Measurements from ENCODE around the gene SHB. TPM values are rescaled to one million over a fixed set of nuclear protein-coding genes. Genes with fewer than 3 reads are reported as not detected.
A peak's percentile ranks its signal among the peaks of the same experiment; 100 is the strongest.

The SHB gene
- total and polyA plus RNA-seq, 10 donors: 1.2 to 20.5 (median 7.1) TPM

DNA sequence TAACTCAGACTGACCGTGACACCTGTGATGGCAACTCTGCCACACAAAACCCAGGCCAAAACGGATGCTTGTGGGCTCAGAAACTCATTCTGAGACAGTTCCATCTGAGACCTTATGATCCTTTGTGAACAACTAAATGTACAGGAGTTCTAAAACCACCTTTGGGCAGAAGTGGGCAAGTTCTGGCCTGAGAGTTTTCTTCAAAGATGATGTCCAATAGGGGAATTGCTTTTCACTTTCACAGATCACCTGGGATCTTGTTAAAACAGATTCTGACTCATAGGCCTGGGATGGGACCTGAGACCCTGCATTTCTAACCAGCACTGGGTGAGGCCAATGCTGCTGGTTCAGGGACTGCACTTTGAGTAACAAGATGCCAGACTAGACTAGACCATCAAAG lies 97.3 kb downstream of the SHB start:
- Histone ChIP-seq H3K4me3 (no peak overlapping the region), H3K36me3 (peaks cover 0 to 15% (median 0%) of the 10 kb centered on the region in 6 donors), H3K27ac (no peak overlapping the region), H3K4me1 (peaks cover 0 to 17% (median 8%) of the 10 kb centered on the region in 6 donors), H3K27me3 (replicated peaks in 1 of 7) (no peaks in the 10 kb centered on the region), H3K9me3 (no peaks in the 10 kb centered on the region)
- intact Hi-C loops (cut with DNase I; ENCODE audit: low total_unique reads): no loop called here
- DNase-seq: no peak
- no peak for TF ChIP-seq POLR2AphosphoS5 (IDR thresholded peaks at IDR 0.05)
- TF ChIP-seq, protein P1, sequence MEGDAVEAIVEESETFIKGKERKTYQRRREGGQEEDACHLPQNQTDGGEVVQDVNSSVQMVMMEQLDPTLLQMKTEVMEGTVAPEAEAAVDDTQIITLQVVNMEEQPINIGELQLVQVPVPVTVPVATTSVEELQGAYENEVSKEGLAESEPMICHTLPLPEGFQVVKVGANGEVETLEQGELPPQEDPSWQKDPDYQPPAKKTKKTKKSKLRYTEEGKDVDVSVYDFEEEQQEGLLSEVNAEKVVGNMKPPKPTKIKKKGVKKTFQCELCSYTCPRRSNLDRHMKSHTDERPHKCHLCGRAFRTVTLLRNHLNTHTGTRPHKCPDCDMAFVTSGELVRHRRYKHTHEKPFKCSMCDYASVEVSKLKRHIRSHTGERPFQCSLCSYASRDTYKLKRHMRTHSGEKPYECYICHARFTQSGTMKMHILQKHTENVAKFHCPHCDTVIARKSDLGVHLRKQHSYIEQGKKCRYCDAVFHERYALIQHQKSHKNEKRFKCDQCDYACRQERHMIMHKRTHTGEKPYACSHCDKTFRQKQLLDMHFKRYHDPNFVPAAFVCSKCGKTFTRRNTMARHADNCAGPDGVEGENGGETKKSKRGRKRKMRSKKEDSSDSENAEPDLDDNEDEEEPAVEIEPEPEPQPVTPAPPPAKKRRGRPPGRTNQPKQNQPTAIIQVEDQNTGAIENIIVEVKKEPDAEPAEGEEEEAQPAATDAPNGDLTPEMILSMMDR (IDR thresholded peaks at IDR 0.05 in 8 of 11, conservative IDR thresholded peaks at IDR 0.05 in 3 of 11): no peak
- TF ChIP-seq POLR2A (IDR thresholded peaks at IDR 0.05): no peak
- WGBS, 5 donors: 68 to 92% (median 85%) methylated on average over 2 of the region's 2 CpGs

DNA sequence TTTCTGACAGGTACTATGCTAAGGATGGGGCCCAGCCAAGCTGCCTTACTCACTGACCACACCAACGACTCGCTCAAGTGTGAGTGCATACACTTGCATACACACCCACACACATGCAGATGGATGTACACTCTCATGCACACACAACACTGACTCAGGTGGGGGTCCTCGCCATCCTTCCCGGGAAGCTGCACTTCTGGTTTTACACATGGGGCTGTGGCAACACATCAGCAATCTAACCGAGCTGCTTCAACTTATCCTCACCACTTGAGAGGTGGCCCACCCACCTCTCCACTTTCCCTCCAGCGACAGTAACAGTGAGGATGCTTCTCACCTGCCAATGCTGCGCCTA lies 97.9 kb downstream of the SHB start:
- H3K9me3 ChIP-seq: no peaks in the 10 kb centered on the region
- intact Hi-C loops (cut with DNase I; ENCODE audit: low total_unique reads): no loop called here
- no peaks in the 10 kb centered on the region for H3K27me3 ChIP-seq (replicated peaks in 1 of 7)
- peaks cover 0 to 15% (median 0%) of the 10 kb centered on the region in 6 donors for H3K36me3 ChIP-seq
- TF ChIP-seq POLR2A (IDR thresholded peaks at IDR 0.05) (no peak), POLR2AphosphoS5 (IDR thresholded peaks at IDR 0.05) (no peak)
- TF ChIP-seq, protein P1 (IDR thresholded peaks at IDR 0.05 in 8 of 11, conservative IDR thresholded peaks at IDR 0.05 in 3 of 11): no peak
- no peak overlapping the region for H3K4me3 ChIP-seq
- DNase-seq: peak; percentile 23
- no peak overlapping the region for H3K27ac ChIP-seq
- peaks cover 0 to 17% (median 8%) of the 10 kb centered on the region in 6 donors for H3K4me1 ChIP-seq
- 68 to 93% (median 87%) methylated on average over 6 to 7 of the region's 7 CpGs for WGBS, 5 donors

DNA sequence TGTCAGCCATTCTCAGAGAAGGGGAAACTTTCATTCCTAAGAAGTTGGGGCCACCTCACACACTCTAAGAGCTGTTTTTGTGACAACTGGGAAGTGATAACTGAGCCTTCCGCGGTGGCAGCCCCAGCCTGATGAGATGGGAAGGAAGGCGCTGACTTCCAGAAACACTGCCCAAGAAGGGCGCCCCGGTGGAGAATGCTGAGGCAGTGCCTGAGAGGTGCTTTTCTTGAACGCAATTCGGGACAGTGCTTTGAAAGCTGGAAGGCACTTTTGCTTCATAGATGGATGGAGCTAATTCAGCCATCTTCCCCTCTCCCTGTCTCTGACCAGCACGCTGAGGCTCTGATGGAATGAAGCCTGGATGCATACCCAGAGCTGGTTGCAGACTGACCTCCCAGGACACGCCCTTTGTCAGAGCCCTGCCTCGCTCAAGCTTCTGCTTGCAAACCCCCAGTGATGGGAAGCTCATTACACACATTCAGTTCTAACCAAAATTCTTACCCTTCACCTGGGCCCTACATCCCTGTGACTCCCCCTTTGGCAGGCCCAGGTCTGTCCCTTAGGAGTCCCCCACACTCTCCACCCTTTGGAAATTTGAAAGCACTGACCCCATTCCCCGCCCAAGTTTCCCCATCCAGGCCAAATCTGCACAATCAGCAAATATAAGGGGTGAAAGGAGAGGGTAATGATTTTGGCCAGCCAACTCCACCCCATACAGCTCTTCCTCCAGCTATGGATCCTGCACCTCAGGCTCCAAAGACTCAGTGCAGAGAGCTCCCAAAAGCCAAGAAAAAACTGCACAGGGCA lies 98.5 kb downstream of the SHB start:
- TF ChIP-seq, protein P1 (IDR thresholded peaks at IDR 0.05 in 8 of 11, conservative IDR thresholded peaks at IDR 0.05 in 3 of 11): no peak
- TF ChIP-seq POLR2AphosphoS5 (IDR thresholded peaks at IDR 0.05): no peak
- no peak for TF ChIP-seq POLR2A (IDR thresholded peaks at IDR 0.05)
- peaks cover 0 to 17% (median 8%) of the 10 kb centered on the region in 6 donors for H3K4me1 ChIP-seq
- H3K27me3 ChIP-seq (replicated peaks in 1 of 7): no peaks in the 10 kb centered on the region
- 77 to 86% (median 80%) methylated on average over 11 of the region's 11 CpGs for WGBS, 5 donors
- intact Hi-C loops (cut with DNase I; ENCODE audit: low total_unique reads): no loop called here
- no peaks in the 10 kb centered on the region for H3K9me3 ChIP-seq
- H3K36me3 ChIP-seq: peaks cover 0 to 15% (median 0%) of the 10 kb centered on the region in 6 donors
- H3K27ac ChIP-seq: no peak overlapping the region
- DNase-seq: peak; percentile 38
- H3K4me3 ChIP-seq: no peak overlapping the region

DNA sequence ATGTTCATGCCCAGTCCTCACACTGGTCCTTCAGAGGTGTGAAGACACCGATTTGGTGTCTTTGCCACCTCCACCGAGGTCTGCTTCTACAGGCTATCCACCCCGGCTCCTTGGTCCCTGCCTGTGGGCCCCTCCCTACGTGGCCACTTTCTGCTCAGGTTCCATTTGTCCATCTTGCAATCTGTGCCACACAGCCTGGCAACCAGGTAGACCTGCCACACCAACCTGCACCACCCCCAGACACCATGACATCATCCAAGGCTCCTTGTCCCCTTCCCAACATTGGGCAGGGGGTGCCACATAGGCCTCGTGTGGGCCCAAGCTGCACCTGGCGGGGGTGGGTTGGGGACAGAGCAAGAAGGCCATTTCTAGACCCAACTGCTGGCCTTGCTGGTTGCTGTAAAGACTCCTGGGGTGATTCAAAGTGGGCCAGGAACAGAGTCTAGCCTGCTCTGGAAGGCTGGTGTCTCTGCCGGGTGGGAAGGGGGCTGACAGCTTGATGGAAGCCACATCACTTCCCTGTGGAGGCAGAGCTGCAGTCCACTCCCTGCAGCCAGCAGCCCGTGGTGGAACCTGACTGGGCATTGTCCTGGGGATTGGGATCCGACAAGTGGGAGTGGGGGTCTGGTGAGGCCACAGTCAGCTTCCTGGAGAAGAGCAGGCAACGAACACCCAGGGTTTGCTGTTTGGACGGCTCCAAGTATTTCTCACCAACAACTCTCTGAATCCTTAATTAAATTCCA lies 99.3 kb downstream of the SHB start:
- Histone ChIP-seq H3K36me3 (peaks cover 0 to 15% (median 0%) of the 10 kb centered on the region in 6 donors), H3K27me3 (replicated peaks in 1 of 7) (no peaks in the 10 kb centered on the region), H3K9me3 (no peaks in the 10 kb centered on the region), H3K27ac (no peak overlapping the region), H3K4me1 (peaks cover 0 to 17% (median 8%) of the 10 kb centered on the region in 6 donors), H3K4me3 (no peak overlapping the region)
- intact Hi-C loops (cut with DNase I; ENCODE audit: low total_unique reads): no loop called here
- TF ChIP-seq POLR2A (IDR thresholded peaks at IDR 0.05): no peak
- TF ChIP-seq, protein P1 (IDR thresholded peaks at IDR 0.05 in 8 of 11, conservative IDR thresholded peaks at IDR 0.05 in 3 of 11): no peak
- no peak for TF ChIP-seq POLR2AphosphoS5 (IDR thresholded peaks at IDR 0.05)
- DNase-seq: peak; percentile 49
- WGBS, 5 donors: 80 to 96% (median 90%) methylated on average over 10 to 11 of the region's 11 CpGs
